SU-DHL-6 (cell line): Measurements from ENCODE around the gene SLC4A5.

Experiments used
- CTCF ChIP-seq: fragments of 200-600 bp; sonication (generic); IDR thresholded peaks from one replicate; pipeline ENCODE4 v1.5.1; 2017; ENCODE audit warnings: antibody characterized with exemption, mild to moderate bottlenecking, low read length, moderate library complexity; ENCODE audit not compliant: insufficient read depth, poor library complexity, severe bottlenecking
- EZH2phosphoT487 ChIP-seq: fragments of 200-600 bp; sonication (generic), shearing (Covaris generic); conservative IDR thresholded peaks from 2 replicates; pipeline ENCODE4 v1.6.1; 2018; ENCODE audit warnings: mild to moderate bottlenecking, antibody characterized with exemption, low read length, moderate library complexity, mixed read lengths

GRCh38 chr2:74372674-74373073, 29.5 kb upstream of the SLC4A5 start:
- TF ChIP-seq CTCF (no peak), EZH2phosphoT487 (no peak)
